Activated naive CD8-positive, alpha-beta T cell treated with anti-CD3 and anti-CD28 coated beads for 36 hours (primary cell): ENCODE results near the gene ACSF3. TPM values are rescaled to one million over a fixed set of nuclear protein-coding genes. Genes with fewer than 3 reads are reported as not detected.

Experiments
- DNase-seq: peaks from one replicate; pipeline ENCODE4 v3.0.0; 2021
- H3K27ac Mint-ChIP-seq: one replicate; pipeline ENCODE4 v1.8.0; 2022; ENCODE audit warnings: mild to moderate bottlenecking, moderate library complexity, mixed read lengths
- H3K27me3 Mint-ChIP-seq: one replicate; pipeline ENCODE4 v1.8.0; 2022; ENCODE audit warnings: mild to moderate bottlenecking, mixed read lengths
- H3K36me3 Mint-ChIP-seq: one replicate; pipeline ENCODE4 v1.8.0; 2021; ENCODE audit warnings: mild to moderate bottlenecking, mixed read lengths
- H3K4me1 Mint-ChIP-seq: one replicate; pipeline ENCODE4 v1.8.0; 2021; ENCODE audit warnings: mixed read lengths
- H3K4me3 Mint-ChIP-seq: one replicate; pipeline ENCODE4 v1.8.0; 2022; ENCODE audit warnings: mild to moderate bottlenecking, moderate library complexity, mixed read lengths
- H3K9me3 Mint-ChIP-seq: one replicate; pipeline ENCODE4 v1.8.0; 2022; ENCODE audit warnings: mixed read lengths
- total RNA-seq, 2 experiments: library from RNA; stranded (reverse); gene quantifications; one replicate each; pipeline ENCODE4 v1.2.3, GENCODE V29; 2021

Gene ACSF3
- total RNA-seq, 2 experiments from 2014 or later: 32.1 to 38.4 TPM

DNA sequence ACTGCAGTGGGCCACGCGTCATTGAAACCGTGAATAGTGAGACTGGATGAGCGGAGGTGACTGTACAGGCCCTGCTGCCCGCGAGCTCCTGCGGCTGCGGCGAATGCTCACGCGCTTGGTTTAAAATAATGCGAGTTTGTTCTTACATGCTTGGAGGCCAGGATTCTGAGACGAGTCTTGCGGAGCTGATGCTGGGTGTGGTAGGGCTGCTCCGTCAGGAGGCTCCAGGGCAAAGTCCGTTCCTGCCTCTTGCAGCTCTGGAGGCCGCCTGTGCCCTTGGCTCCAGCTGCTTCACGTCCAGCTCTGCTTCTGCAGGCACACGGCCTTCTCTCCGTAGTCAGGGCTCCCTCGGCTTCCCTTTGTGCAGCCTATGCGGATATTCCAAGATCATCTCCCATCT lies 9.5 kb downstream of the ACSF3 start:
- H3K27me3 Mint-ChIP-seq: no peaks in the 10 kb centered on the region
- no peak for DNase-seq
- no peak overlapping the region for H3K27ac Mint-ChIP-seq
- peaks cover 20% of the 10 kb centered on the region for H3K4me1 Mint-ChIP-seq
- H3K4me3 Mint-ChIP-seq: no peak overlapping the region
- H3K9me3 Mint-ChIP-seq: no peaks in the 10 kb centered on the region
- H3K36me3 Mint-ChIP-seq: peaks cover 28% of the 10 kb centered on the region

DNA sequence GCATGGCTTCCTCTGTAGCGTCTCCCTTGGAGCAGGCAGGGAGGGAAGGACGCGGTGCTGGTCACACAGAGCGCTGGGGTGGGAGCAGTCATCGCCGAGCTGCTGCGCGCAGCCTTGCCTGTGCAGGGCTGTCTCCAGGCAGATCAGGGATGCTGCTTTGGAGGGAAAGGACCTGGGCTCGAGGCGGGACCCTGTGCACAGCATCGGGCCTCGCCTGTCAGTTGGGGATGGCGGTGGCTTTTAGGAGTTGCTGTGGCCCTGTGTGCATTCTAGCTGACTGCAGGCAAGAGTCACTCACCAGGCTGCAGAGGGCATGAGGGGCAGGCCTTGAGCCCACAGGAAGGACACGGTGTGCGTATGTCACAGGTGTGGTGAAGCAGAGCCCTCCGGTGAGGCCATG lies 10.1 kb downstream of the ACSF3 start:
- H3K9me3 Mint-ChIP-seq: no peaks in the 10 kb centered on the region
- DNase-seq: no peak
- no peak overlapping the region for H3K4me3 Mint-ChIP-seq
- peaks cover 28% of the 10 kb centered on the region for H3K36me3 Mint-ChIP-seq
- H3K27ac Mint-ChIP-seq: no peak overlapping the region
- H3K4me1 Mint-ChIP-seq: peaks cover 15% of the 10 kb centered on the region
- no peaks in the 10 kb centered on the region for H3K27me3 Mint-ChIP-seq

DNA sequence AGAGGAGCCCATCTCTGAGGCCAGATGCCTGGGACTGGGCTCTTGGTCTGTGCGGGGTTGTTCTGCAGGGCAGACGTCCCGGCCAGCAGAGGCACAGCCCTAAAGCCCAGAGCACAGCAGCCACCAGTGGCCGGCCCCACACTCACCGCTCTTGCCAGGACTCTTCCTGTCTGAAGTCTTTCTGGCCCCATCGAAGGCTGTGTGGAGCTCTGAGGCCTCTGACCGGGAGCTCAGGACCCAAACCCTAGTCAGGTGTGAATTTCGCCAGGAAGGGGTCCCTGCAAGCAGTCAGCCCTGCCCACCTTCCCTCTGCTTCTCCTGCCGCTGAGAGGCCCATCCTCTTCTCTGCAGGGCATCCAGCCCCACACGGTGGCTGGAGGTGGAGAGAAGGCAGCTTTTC lies 10.7 kb downstream of the ACSF3 start:
- H3K4me1 Mint-ChIP-seq: peaks cover 13% of the 10 kb centered on the region
- H3K4me3 Mint-ChIP-seq: no peak overlapping the region
- DNase-seq: no peak
- H3K9me3 Mint-ChIP-seq: no peaks in the 10 kb centered on the region
- H3K27me3 Mint-ChIP-seq: no peaks in the 10 kb centered on the region
- peaks cover 26% of the 10 kb centered on the region for H3K36me3 Mint-ChIP-seq
- H3K27ac Mint-ChIP-seq: no peak overlapping the region

DNA sequence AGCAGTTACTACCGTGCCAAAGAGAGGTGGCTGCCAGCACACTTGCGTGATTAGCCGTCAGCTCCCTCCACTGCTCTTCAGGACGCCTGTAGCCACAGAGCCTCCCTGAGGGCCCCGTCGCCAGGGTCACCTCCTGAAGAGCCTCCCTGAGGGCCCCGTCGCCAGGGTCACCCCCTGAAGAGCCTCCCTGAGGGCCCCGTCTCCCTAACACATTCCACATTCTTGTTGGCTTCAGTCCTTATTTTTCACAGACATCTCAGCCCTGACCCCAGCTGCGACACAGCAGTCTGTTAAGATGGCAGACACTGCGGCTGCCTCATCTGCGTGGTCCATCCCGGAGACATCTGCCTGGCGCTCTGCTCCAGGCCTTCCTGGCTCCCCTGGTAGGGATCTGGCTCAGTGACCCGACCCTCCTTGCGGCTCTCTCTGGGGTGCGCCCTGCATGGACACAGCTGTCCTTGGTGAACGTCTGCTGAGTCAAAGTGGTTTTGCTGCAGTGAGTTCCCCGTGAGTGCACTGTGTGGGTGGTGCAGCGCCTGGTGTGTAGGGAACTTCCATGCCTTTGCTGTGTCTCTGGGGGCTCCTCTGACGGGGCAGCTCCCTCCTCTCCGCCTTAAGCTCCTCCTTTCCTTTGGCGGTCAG lies 11.4 kb downstream of the ACSF3 start:
- Mint-ChIP-seq H3K4me3 (no peak overlapping the region), H3K9me3 (no peaks in the 10 kb centered on the region), H3K4me1 (peaks cover 9% of the 10 kb centered on the region), H3K27ac (no peak overlapping the region), H3K36me3 (peaks cover 26% of the 10 kb centered on the region), H3K27me3 (no peaks in the 10 kb centered on the region)
- DNase-seq: no peak

DNA sequence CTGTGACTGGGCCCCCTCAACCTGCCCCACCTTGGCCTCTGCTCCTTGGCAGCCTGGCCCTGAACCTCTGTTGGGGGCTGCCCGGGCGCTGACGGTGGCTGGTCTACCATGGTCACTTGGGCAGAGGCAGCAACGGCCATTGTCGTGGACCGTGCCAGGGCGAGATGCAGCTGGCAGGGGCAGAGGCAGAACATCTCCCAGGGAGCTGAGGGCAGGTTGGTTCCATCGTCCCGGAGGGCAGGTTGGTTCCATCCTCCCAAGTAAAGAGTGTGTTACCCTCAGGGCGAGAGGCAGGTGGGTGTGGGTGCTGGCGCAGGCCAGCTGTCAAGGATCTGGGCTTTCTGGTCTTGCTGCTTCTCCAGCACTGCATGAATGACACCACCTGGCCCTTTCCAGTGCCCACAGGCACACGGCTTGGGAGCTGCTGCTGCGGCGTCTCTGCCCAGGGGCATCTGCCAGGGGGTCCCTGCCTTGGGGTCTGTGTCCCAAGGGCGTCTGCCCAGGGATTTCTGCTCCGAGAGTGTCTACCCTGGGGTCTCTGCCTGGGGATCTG lies 12.0 kb downstream of the ACSF3 start:
- H3K27me3 Mint-ChIP-seq: no peaks in the 10 kb centered on the region
- H3K4me1 Mint-ChIP-seq: peaks cover 7% of the 10 kb centered on the region
- H3K36me3 Mint-ChIP-seq: peaks cover 23% of the 10 kb centered on the region
- no peaks in the 10 kb centered on the region for H3K9me3 Mint-ChIP-seq
- no peak overlapping the region for H3K4me3 Mint-ChIP-seq
- H3K27ac Mint-ChIP-seq: no peak overlapping the region
- DNase-seq: no peak

DNA sequence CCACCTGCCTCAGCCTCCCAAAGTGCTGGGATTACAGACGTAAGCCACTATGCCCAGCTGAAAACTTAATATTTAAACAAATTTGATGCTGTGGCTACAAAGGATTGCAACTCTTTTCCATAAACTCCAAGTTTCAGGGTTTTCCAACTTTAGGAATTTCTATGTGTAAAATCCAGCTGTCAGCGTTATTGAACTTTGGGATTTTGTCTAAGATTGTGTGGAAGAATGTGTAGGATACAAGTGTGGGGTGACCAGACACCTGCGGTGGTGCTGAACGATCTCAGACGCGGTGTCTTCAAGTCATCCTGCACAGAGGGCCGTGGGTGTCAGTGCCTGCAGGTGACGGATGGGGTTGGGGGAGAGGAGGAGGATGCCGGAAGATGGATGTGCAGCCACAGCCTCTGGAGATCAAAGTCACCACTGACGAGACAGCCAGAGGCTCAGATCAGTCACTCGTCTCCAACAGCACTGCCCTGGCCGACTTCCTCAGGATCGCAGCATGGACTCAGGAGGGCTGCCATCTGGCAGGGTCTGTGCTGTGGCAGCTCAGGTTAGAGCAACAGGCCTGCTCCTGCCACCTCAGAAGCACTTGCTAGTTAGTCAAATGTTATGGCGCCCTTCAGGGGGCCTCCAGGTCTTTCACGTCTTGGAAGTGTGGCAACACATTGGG lies 13.0 kb downstream of the ACSF3 start:
- no peaks in the 10 kb centered on the region for H3K27me3 Mint-ChIP-seq
- no peak overlapping the region for H3K4me3 Mint-ChIP-seq
- peaks cover 18% of the 10 kb centered on the region for H3K36me3 Mint-ChIP-seq
- no peak for DNase-seq
- peaks cover 2% of the 10 kb centered on the region for H3K4me1 Mint-ChIP-seq
- no peaks in the 10 kb centered on the region for H3K9me3 Mint-ChIP-seq
- H3K27ac Mint-ChIP-seq: no peak overlapping the region

DNA sequence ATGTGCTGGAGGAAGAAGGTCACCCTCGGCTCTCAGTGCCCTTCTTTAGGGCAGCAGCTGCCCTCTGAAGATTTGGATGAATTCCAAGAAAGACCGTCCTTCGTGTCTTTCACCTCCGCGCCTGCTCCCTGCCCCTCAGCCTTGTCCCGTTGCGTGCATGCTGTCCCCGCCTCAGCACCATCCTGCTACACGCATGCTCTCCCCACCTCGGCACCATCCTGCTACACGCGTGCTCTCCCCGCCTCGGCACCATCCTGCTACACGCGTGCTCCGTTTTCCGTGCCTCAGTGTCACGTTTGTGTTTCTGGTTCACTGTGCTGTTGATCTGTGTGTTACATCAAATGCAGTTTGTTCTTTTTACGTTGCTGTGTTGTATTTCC lies 13.5 kb downstream of the ACSF3 start:
- Mint-ChIP-seq H3K4me3 (no peak overlapping the region), H3K36me3 (peaks cover 17% of the 10 kb centered on the region), H3K4me1 (peaks cover 1% of the 10 kb centered on the region), H3K27ac (no peak overlapping the region), H3K9me3 (no peaks in the 10 kb centered on the region), H3K27me3 (no peaks in the 10 kb centered on the region)
- DNase-seq: no peak

DNA sequence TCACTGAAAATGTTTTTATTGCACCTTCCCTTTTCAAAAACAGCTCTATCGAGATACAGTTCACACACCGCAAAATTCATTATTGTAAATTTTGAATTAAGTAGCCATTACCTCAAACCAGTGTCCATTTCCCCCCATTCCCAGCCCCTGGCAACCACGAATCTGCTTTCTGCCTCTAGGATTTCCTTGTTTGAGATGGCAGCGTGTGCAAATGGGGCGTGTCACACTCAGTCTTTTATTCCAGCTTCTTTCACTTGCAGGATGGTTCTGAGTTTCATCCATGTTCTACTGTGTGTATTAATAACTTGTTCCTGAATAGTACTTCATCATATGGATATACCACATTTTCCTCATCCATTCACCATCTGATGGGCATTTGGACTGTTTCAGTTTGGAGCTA lies 14.8 kb downstream of the ACSF3 start:
- Mint-ChIP-seq H3K4me1 (no peaks in the 10 kb centered on the region), H3K27ac (no peak overlapping the region), H3K4me3 (no peak overlapping the region), H3K36me3 (peaks cover 13% of the 10 kb centered on the region), H3K9me3 (no peaks in the 10 kb centered on the region), H3K27me3 (no peaks in the 10 kb centered on the region)
- DNase-seq: no peak

DNA sequence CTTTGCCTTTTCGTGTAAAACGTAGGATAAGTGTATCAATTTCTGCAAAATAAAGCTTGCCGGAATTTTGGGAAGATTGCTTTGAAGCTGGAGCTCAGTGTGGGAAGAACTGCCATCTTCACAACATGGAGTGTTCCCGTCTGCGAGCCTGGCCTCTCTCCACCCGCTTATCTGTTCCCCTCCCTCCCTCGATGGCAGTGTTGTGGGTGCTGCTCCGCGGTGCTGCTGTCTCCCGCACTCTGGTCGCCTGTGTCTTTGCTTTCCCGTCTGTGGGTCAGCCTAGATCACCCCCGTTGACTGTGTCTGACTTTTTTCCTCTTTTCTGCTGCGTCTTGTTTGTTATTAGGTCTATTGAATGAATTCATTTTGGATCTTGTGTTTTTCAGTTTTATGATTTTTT lies 17.0 kb downstream of the ACSF3 start:
- H3K36me3 Mint-ChIP-seq: peaks cover 22% of the 10 kb centered on the region
- no peaks in the 10 kb centered on the region for H3K27me3 Mint-ChIP-seq
- no peak overlapping the region for H3K4me3 Mint-ChIP-seq
- peaks cover 14% of the 10 kb centered on the region for H3K4me1 Mint-ChIP-seq
- H3K9me3 Mint-ChIP-seq: no peaks in the 10 kb centered on the region
- no peak for DNase-seq
- H3K27ac Mint-ChIP-seq: no peak overlapping the region

DNA sequence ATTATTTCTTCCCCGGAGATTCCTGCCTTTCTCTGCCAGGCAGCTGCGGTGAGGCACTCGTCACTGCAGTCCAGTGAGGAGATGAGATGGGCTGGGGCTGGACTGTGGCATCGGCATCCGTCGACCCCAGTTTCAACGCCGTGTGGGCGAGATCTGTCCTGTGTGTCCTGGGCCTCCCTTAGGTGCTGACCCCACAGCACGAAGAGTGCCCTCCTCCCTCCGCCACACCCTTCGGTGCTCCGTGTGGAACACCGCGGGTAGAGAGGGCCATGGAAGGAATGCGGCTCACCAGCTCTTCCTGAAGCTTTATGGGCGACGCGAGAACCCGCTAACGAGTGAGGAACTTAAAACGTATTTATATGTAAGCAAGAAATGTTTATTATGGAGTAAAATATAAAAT lies 17.6 kb downstream of the ACSF3 start:
- H3K4me1 Mint-ChIP-seq: peaks cover 20% of the 10 kb centered on the region

DNA sequence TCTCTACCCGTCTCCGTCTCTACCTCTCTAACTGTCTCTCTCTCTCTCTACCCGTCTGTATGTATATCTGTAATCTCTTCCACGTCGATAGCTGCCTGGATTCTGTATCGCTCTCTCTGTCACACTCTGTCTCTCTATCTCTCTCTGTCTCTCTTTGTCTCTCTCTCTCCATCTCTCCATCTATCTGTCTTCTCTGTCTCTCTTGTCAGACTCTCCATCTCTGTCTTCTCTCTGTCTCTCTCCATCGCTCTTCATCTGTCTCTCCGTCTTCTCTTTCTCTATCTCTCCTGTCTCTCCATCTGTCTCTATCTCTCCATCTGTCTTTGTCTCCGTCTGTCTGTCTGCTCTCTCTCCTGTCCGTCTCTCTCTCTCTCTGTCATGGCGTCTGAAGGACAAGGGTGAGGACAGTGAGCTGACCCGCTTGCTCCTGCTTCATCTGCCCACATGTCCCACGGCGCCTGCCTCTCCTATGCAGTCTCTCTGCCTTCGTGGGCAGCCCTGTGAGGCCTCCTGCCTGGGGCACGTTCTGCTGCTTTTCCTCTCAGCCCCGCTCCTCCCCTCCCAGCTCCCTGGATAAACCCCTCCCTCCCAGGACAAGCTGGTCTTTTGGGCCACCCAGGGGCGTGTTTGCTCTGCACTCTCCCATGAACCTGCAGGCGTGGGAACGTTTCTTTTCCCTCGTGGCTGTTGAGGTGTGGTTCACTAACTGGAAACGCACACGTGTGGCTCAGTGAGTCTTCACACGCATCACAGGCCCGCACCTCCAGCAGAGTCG lies 18.9 kb downstream of the ACSF3 start:
- DNase-seq: no peak
- no peak overlapping the region for H3K27ac Mint-ChIP-seq
- no peaks in the 10 kb centered on the region for H3K9me3 Mint-ChIP-seq
- peaks cover 25% of the 10 kb centered on the region for H3K4me1 Mint-ChIP-seq
- H3K4me3 Mint-ChIP-seq: no peak overlapping the region
- H3K36me3 Mint-ChIP-seq: peaks cover 15% of the 10 kb centered on the region
- no peaks in the 10 kb centered on the region for H3K27me3 Mint-ChIP-seq

More for the DNA sequence above, 17.6 kb downstream of the ACSF3 start:
- Mint-ChIP-seq H3K36me3 (peaks cover 19% of the 10 kb centered on the region), H3K27me3 (no peaks in the 10 kb centered on the region), H3K9me3 (no peaks in the 10 kb centered on the region), H3K4me3 (no peak overlapping the region), H3K27ac (no peak overlapping the region)
- no peak for DNase-seq

DNA sequence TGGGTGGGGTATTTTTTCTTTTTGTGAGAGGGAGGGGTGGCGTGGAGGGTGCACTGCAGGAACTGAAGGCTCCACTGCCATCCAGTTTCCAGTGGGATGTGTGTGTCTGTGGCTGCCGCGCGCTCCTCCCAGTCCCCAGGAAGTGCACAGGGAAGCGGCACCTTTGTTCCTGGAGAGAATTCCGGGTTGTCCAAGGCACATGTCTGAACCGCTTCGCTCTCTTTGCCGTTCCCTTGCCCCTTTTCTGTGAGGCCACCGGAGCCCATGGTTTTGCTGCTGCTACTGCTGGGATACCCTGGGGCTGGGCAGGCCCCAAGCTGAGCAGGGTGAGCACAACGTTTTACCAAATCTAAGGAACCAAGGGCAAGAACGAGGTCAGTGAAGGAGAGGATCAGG lies 19.5 kb downstream of the ACSF3 start:
- H3K4me1 Mint-ChIP-seq: peaks cover 25% of the 10 kb centered on the region
- H3K27ac Mint-ChIP-seq: no peak overlapping the region
- no peaks in the 10 kb centered on the region for H3K9me3 Mint-ChIP-seq
- no peaks in the 10 kb centered on the region for H3K27me3 Mint-ChIP-seq
- peaks cover 12% of the 10 kb centered on the region for H3K36me3 Mint-ChIP-seq
- DNase-seq: no peak
- H3K4me3 Mint-ChIP-seq: no peak overlapping the region

DNA sequence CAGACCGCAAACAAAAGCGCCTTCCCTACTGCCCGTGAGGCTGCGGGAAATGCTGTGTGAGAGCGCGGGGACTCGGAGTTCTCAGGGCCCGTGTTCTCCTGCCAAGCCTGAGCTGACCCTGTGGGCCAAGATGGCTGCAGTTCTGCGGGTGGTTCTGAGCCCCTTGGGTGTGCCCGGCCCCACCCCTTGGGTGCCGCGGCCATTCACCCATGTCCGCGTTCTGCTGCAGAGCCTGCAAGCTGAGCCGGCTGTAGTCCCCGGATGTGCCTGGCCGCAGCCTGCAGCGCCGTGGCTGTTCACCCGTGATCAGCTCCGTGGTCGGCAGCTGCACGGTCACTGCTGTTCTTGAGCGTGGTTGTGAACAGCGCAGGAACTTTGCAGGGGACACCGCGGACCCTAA lies 20.0 kb downstream of the ACSF3 start:
- Mint-ChIP-seq H3K4me3 (no peak overlapping the region), H3K36me3 (peaks cover 15% of the 10 kb centered on the region), H3K27me3 (no peaks in the 10 kb centered on the region), H3K27ac (no peak overlapping the region), H3K4me1 (peaks cover 26% of the 10 kb centered on the region), H3K9me3 (no peaks in the 10 kb centered on the region)
- DNase-seq: no peak

DNA sequence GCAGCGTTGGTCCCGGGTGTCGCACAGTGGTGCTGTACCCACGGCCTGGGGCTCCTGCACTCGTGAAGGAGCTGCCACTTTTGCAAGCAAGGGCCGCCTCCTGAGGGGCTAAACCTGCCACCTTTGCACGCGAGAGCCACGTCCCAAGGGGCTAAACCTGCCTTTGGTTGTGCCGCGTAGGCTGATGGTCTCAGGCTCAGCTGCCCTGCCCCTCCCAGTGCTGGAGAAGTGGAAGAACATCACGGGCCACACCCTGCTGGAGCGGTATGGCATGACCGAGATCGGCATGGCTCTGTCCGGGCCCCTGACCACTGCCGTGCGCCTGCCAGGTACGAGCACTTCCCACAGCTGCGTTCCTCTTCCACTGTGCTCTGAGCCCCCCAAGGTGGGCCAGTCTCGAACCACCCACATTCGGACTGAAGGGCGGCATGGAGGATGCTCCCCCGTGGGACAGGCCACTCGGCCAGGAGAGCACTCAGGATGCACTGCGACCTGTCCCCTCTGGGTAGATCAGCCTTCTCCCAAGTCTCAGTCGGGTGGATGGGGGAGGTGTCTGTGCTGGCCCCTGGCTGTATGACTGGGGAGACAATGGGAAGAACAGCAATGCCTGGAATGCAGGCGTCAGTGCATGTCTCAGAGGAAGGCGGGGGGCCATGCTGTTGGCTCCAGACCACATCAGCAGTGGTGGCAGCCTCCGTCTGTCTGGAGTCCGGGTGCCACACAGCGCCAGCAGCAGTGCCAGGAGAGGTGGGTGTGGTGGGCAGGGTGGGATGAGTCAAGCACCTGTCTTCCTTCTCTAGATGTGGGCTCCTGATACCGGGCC lies 20.7 kb downstream of the ACSF3 start:
- Mint-ChIP-seq H3K27ac (peak overlapping the region; percentile 88), H3K9me3 (no peaks in the 10 kb centered on the region), H3K4me1 (peaks cover 26% of the 10 kb centered on the region), H3K27me3 (no peaks in the 10 kb centered on the region), H3K4me3 (peak overlapping the region; percentile 65), H3K36me3 (peaks cover 16% of the 10 kb centered on the region)
- no peak for DNase-seq
